G401.6 (cell line): ENCODE results near the gene ROS1.
A peak's percentile ranks its signal among the peaks of the same experiment; 100 is the strongest.
"Not testable (repeated sequence)": the region's sequence is repeated elsewhere in the genome, so short reads cannot be mapped to it uniquely, and the experiment has no call there.

Experiments used
- FAIRE-seq: peaks from 2 replicates; lab custom pipeline; 2012; peaks lifted over from hg19 to GRCh38; lab: Jason Lieb, UNC

The ROS1 gene

GRCh38 chr6:117380298-117380697 is 45.4 kb downstream of the ROS1 start:
- FAIRE-seq: no peak

GRCh38 chr6:117375446-117375845 is 50.3 kb downstream of the ROS1 start:
- no peak for FAIRE-seq

GRCh38 chr6:117373211-117373813 is 52.4 kb downstream of the ROS1 start:
- no peak for FAIRE-seq

GRCh38 chr6:117372289-117372688 is 53.5 kb downstream of the ROS1 start:
- FAIRE-seq: not testable (repeated sequence)

GRCh38 chr6:117371492-117371891 is 54.2 kb downstream of the ROS1 start:
- no peak for FAIRE-seq

- FAIRE-seq: no peak
Measured at GRCh38 chr6:117359581-117359980, 66.2 kb downstream of the ROS1 start.

GRCh38 chr6:117354671-117355070 is 71.1 kb downstream of the ROS1 start:
- no peak for FAIRE-seq

GRCh38 chr6:117352466-117353081 is 73.2 kb downstream of the ROS1 start:
- FAIRE-seq: no peak

GRCh38 chr6:117351521-117351920 is 74.2 kb downstream of the ROS1 start:
- no peak for FAIRE-seq

- peak; percentile 96 for FAIRE-seq
Measured at GRCh38 chr6:117346142-117346930, 79.4 kb downstream of the ROS1 start.

GRCh38 chr6:117345292-117345610 is 80.5 kb downstream of the ROS1 start:
- no peak for FAIRE-seq

GRCh38 chr6:117344444-117345291 is 81.1 kb downstream of the ROS1 start:
- FAIRE-seq: no peak

- no peak for FAIRE-seq
Measured at GRCh38 chr6:117338567-117338966, 87.2 kb downstream of the ROS1 start.

GRCh38 chr6:117329926-117330325 is 95.8 kb downstream of the ROS1 start:
- no peak for FAIRE-seq

- no peak for FAIRE-seq
Measured at GRCh38 chr6:117328500-117328899, 97.2 kb downstream of the ROS1 start.

- no peak for FAIRE-seq
Measured at GRCh38 chr6:117328005-117328389, 97.7 kb downstream of the ROS1 start.

- FAIRE-seq: no peak
Measured at GRCh38 chr6:117327149-117328004, 98.4 kb downstream of the ROS1 start.

- FAIRE-seq: no peak
Measured at GRCh38 chr6:117326396-117326795, 99.3 kb downstream of the ROS1 start.

- FAIRE-seq: peak; percentile 51
Measured at GRCh38 chr6:117317261-117317660, 108.5 kb downstream of the ROS1 start.

- no peak for FAIRE-seq
Measured at GRCh38 chr6:117311726-117312125, 114.0 kb downstream of the ROS1 start.

- no peak for FAIRE-seq
Measured at GRCh38 chr6:117311310-117311709, 114.4 kb downstream of the ROS1 start.

GRCh38 chr6:117309611-117310010 is 116.1 kb downstream of the ROS1 start:
- FAIRE-seq: no peak
